HEK293 (cell line): ENCODE results near the gene ANAPC10.

Source experiments
- CTCF ChIA-PET: fragments of 350-600 bp; formaldehyde crosslinking; extraction: SDS; loops from one replicate; lab custom pipeline; 2021; ENCODE audit warnings: antibody characterized with exemption; lab: Yijun Ruan, JAX
- POLR2A ChIA-PET: fragments of 300-600 bp; formaldehyde crosslinking; extraction: SDS; loops from one replicate; lab custom pipeline; 2020; ENCODE audit warnings: antibody characterized with exemption, inconsistent platforms; lab: Yijun Ruan, JAX
- H3K27ac ChIP-seq: fragments of 200-500 bp; sonication (Bioruptor generic); 2 replicates; pipeline ENCODE4 v1.5.1; 2014; ENCODE audit warnings: low read depth, low read length, control low read depth, inconsistent platforms; ENCODE audit errors: extremely low read depth
- H3K36me3 ChIP-seq, 2 experiments: fragments of 200-500 bp in 1 of 2; sonication (Bioruptor generic) in 1 of 2; 1 replicate in 1 of 2; 2 replicates in 1 of 2; pipeline ENCODE4 v1.5.1; 2014 to 2017; ENCODE audit warnings: inconsistent platforms in 2 of 2, low read length in 2 of 2; ENCODE audit not compliant: control insufficient read depth in 2 of 2, insufficient read depth in 1 of 2
- H3K4me1 ChIP-seq: fragments of 200-500 bp; sonication (Bioruptor generic); 2 replicates; pipeline ENCODE4 v1.5.1; 2014; ENCODE audit warnings: mild to moderate bottlenecking, low read length, inconsistent platforms; ENCODE audit not compliant: control insufficient read depth, insufficient read depth
- H3K4me3 ChIP-seq: 2 replicates; pipeline ENCODE4 v1.5.1; 2011; ENCODE audit warnings: low read depth, mild to moderate bottlenecking, control low read depth, low read length, moderate library complexity
- H3K9me3 ChIP-seq: fragments of 200-500 bp; sonication (Bioruptor generic); 2 replicates; pipeline ENCODE4 v1.5.1; 2014; ENCODE audit warnings: low read depth, low read length, inconsistent platforms; ENCODE audit not compliant: control insufficient read depth, insufficient read depth
- BCL11B ChIP-seq: fragments of 450-650 bp; formaldehyde crosslinking; IDR thresholded peaks from 2 replicates; pipeline ENCODE4 v1.5.1; 2016; ENCODE audit warnings: low read depth, missing biosample characterization, missing genetic modification characterization
- MEIS1 ChIP-seq: sonication (generic); formaldehyde crosslinking; IDR thresholded peaks from 2 replicates; pipeline ENCODE4 v1.8.1; 2022; ENCODE audit warnings: missing genetic modification reagents, mild to moderate bottlenecking, borderline replicate concordance
- OSR2 ChIP-seq: fragments of 450-650 bp; formaldehyde crosslinking; IDR thresholded peaks from 2 replicates; pipeline ENCODE4 v1.5.1; 2016; ENCODE audit warnings: missing biosample characterization, missing genetic modification characterization
- SCRT1 ChIP-seq: fragments of 450-650 bp; formaldehyde crosslinking; IDR thresholded peaks from 2 replicates; pipeline ENCODE4 v1.5.1; 2016; ENCODE audit warnings: missing biosample characterization, missing genetic modification characterization, borderline replicate concordance
- ZBTB11 ChIP-seq: fragments of 450-650 bp; formaldehyde crosslinking; conservative IDR thresholded peaks from 2 replicates; pipeline ENCODE4 v1.5.1; 2016; ENCODE audit warnings: low read depth, missing biosample characterization, missing genetic modification characterization
- ZBTB49 ChIP-seq: fragments of 450-650 bp; formaldehyde crosslinking; IDR thresholded peaks from 2 replicates; pipeline ENCODE4 v1.5.1; 2016; ENCODE audit warnings: missing biosample characterization, missing genetic modification characterization, low read depth
- ZNF121 ChIP-seq: fragments of 450-650 bp; formaldehyde crosslinking; IDR thresholded peaks from 2 replicates; pipeline ENCODE4 v1.5.1; 2016; ENCODE audit warnings: missing biosample characterization, missing genetic modification characterization
- ZNF354C ChIP-seq: fragments of 450-650 bp; formaldehyde crosslinking; IDR thresholded peaks from 2 replicates; pipeline ENCODE4 v1.5.1; 2016; ENCODE audit warnings: missing biosample characterization, missing genetic modification characterization, low read depth, borderline replicate concordance
- ZNF530 ChIP-seq: fragments of 450-650 bp; formaldehyde crosslinking; IDR thresholded peaks from 2 replicates; pipeline ENCODE4 v1.5.1; 2016; ENCODE audit warnings: low read depth, missing biosample characterization, missing genetic modification characterization
- ZNF548 ChIP-seq: fragments of 450-650 bp; formaldehyde crosslinking; IDR thresholded peaks from 2 replicates; pipeline ENCODE4 v1.5.1; 2016; ENCODE audit warnings: missing biosample characterization, missing genetic modification characterization
- ZNF571 ChIP-seq: fragments of 450-650 bp; formaldehyde crosslinking; IDR thresholded peaks from 2 replicates; pipeline ENCODE4 v1.5.0; 2017; ENCODE audit warnings: missing biosample characterization, missing genetic modification characterization
- ZNF621 ChIP-seq: fragments of 450-650 bp; formaldehyde crosslinking; IDR thresholded peaks from 2 replicates; pipeline ENCODE4 v1.5.1; 2017; ENCODE audit warnings: missing biosample characterization, missing genetic modification characterization
- ZNF623 ChIP-seq: fragments of 450-650 bp; formaldehyde crosslinking; IDR thresholded peaks from 2 replicates; pipeline ENCODE4 v1.5.1; 2016; ENCODE audit warnings: missing biosample characterization, missing genetic modification characterization
- ZNF670 ChIP-seq: fragments of 450-650 bp; formaldehyde crosslinking; IDR thresholded peaks from 2 replicates; pipeline ENCODE4 v1.5.1; 2016; ENCODE audit warnings: missing biosample characterization, missing genetic modification characterization, low read depth
- ZNF701 ChIP-seq: fragments of 450-650 bp; formaldehyde crosslinking; IDR thresholded peaks from 2 replicates; pipeline ENCODE4 v1.5.1; 2016; ENCODE audit warnings: missing biosample characterization, missing genetic modification characterization
- ZNF768 ChIP-seq: fragments of 450-650 bp; formaldehyde crosslinking; IDR thresholded peaks from 2 replicates; pipeline ENCODE4 v1.5.1; 2018; ENCODE audit warnings: missing biosample characterization, mild to moderate bottlenecking, missing genetic modification characterization
- ZNF776 ChIP-seq: fragments of 450-650 bp; formaldehyde crosslinking; IDR thresholded peaks from 2 replicates; pipeline ENCODE4 v1.5.0; 2017; ENCODE audit warnings: missing biosample characterization, missing genetic modification characterization, borderline replicate concordance
- TF ChIP-seq, protein P1 (sequence below): fragments of 450-650 bp; formaldehyde crosslinking; IDR thresholded peaks from 2 replicates; pipeline ENCODE4 v1.5.1; 2016; ENCODE audit warnings: missing biosample characterization, missing genetic modification characterization
- TF ChIP-seq, protein P2 (sequence below): fragments of 450-650 bp; formaldehyde crosslinking; IDR thresholded peaks from 2 replicates; pipeline ENCODE4 v1.5.0; 2017; ENCODE audit warnings: missing biosample characterization, missing genetic modification characterization, borderline replicate concordance

ANAPC10 gene

DNA sequence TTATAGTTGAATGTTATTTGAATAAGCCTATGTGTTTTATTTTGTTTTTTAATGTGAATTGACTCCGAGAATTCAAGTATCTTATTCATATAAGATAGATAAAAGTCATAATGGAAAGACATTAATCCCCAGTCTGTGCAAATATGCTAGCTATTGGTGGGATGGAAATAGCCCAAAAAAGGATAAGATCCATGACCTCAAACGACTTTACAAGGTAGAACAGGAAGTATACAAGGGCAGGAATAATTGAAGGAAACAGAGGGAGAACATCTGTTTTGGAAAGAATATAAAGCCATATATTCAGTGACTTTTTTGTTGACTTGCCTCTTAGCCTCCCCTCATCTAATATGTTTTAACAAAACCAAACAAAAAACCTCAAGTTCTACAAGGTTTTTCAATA, 9.1 kb upstream of the ANAPC10 start (continued):
- TF ChIP-seq, protein P1, sequence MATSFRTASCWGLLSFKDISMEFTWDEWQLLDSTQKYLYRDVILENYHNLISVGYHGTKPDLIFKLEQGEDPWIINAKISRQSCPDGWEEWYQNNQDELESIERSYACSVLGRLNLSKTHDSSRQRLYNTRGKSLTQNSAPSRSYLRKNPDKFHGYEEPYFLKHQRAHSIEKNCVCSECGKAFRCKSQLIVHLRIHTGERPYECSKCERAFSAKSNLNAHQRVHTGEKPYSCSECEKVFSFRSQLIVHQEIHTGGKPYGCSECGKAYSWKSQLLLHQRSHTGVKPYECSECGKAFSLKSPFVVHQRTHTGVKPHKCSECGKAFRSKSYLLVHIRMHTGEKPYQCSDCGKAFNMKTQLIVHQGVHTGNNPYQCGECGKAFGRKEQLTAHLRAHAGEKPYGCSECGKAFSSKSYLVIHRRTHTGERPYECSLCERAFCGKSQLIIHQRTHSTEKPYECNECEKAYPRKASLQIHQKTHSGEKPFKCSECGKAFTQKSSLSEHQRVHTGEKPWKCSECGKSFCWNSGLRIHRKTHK (tag by site-specific recombination), result no peak

- H3K4me3 ChIP-seq, result no peak overlapping the region
- POLR2A ChIA-PET, result no interaction called here
- CTCF ChIA-PET, result interaction anchor here (0.6 kb wide), 2 partner anchors 21 to 1082 kb away, joined by 3 to 4 read pairs; no protein-coding TSS in a partner anchor
- TF ChIP-seq, protein P2, sequence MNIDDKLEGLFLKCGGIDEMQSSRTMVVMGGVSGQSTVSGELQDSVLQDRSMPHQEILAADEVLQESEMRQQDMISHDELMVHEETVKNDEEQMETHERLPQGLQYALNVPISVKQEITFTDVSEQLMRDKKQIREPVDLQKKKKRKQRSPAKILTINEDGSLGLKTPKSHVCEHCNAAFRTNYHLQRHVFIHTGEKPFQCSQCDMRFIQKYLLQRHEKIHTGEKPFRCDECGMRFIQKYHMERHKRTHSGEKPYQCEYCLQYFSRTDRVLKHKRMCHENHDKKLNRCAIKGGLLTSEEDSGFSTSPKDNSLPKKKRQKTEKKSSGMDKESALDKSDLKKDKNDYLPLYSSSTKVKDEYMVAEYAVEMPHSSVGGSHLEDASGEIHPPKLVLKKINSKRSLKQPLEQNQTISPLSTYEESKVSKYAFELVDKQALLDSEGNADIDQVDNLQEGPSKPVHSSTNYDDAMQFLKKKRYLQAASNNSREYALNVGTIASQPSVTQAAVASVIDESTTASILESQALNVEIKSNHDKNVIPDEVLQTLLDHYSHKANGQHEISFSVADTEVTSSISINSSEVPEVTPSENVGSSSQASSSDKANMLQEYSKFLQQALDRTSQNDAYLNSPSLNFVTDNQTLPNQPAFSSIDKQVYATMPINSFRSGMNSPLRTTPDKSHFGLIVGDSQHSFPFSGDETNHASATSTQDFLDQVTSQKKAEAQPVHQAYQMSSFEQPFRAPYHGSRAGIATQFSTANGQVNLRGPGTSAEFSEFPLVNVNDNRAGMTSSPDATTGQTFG, result no peak
- no peak for TF ChIP-seq ZNF768 (tag by site-specific recombination)
- no peak for TF ChIP-seq MEIS1 (CRISPR knock-in tag)
- TF ChIP-seq ZNF354C (tag by site-specific recombination), result no peak
- no peak for TF ChIP-seq ZNF623 (tag by site-specific recombination)
- TF ChIP-seq ZNF548 (tag by site-specific recombination), result no peak
- TF ChIP-seq OSR2 (tag by site-specific recombination), result no peak
- TF ChIP-seq ZNF121 (tag by site-specific recombination), result no peak
- no peak for TF ChIP-seq SCRT1 (tag by site-specific recombination)
- no peak for TF ChIP-seq BCL11B (tag by site-specific recombination)
- TF ChIP-seq ZNF621 (tag by site-specific recombination), result no peak
- TF ChIP-seq ZNF530, result no peak
- TF ChIP-seq ZNF670 (tag by site-specific recombination), result no peak
- no peak for TF ChIP-seq ZBTB49 (tag by site-specific recombination)
- no peak for TF ChIP-seq ZNF776 (tag by site-specific recombination)
- no peak for TF ChIP-seq ZBTB11 (tag by site-specific recombination)
- TF ChIP-seq ZNF571 (tag by site-specific recombination), result no peak
- no peak for TF ChIP-seq ZNF701 (tag by site-specific recombination)
- TF ChIP-seq, all 188 proteins: peak for 0
- H3K36me3 ChIP-seq, result peaks cover 6 to 38% of the 10 kb centered on the region in 2 experiments; a peak in 2 of 3 replicates
- no peak overlapping the region for H3K27ac ChIP-seq
- no peaks in the 10 kb centered on the region for H3K4me1 ChIP-seq
- H3K9me3 ChIP-seq, result no peaks in the 10 kb centered on the region
These were observed 5.5 kb upstream of the ANAPC10 start for GRCh38 chr4:145103496-145103895.
